NCI-H146 treated with DMSO at 0.1 percent for 48 hours (cell line): ENCODE data around the gene EPS8L1.
"Not testable (repeated sequence)": the region's sequence is repeated elsewhere in the genome, so short reads cannot be mapped to it uniquely, and the experiment has no call there.

Source experiments
- DNase-seq: peaks from one replicate; lab custom pipeline; 2025; ENCODE audit not compliant: unreplicated experiment; lab: John Stamatoyannopoulos, UW

EPS8L1 gene

DNA sequence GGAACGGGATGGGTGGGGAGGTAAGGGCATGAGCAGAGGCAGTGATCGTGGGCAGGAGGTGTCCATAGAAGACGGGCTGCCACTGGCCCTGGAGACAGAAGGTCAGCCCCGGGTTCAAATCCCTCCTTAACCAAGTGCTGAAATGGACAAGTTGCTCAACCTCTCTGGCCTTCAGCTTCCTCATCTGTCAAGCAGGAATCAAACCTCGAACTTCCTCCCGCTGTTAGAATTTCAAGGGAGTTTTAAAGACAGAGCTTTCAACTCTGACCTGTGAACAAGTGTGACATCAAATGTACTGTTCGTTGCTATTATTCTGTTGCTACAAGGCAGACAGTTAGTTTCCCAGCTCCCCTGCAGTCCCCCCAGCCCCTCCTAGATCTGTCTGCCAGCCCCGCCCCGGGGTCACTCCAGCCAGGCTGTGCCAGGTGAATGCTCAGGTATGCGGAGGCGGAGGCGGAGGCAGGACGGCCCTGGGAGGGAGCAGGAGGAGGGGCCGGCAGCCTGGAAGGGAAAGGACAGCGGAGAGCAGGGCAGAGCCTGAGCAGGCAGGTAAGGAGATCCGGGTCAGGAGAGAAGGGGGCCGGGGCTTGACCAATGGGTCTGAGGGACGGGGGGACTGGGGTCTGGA lies at the start of gene EPS8L1:
Gene EPS8L1 (plus strand): TSS at position 499 of the 628 bp plus-strand sequence. CDS start 576 bp downstream, outside the sequence.
- DNase-seq = peak; percentile 6

DNA sequence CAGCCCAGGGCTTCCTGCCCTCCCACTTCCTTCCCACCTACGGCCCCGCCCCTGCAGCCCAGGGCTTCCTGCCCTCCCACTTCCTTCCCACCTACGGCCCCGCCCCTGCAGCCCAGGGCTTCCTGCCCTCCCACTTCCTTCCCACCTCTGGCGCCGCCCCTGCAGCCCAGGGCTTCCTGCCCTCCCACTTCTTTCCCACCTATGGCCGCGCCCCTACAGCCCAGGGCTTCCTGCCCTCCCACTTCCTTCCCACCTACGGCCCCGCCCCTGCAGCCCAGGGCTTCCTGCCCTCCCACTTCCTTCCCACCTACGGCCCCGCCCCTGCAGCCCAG lies 48.6 kb upstream of the EPS8L1 start:
- DNase-seq = not testable (repeated sequence)

DNA sequence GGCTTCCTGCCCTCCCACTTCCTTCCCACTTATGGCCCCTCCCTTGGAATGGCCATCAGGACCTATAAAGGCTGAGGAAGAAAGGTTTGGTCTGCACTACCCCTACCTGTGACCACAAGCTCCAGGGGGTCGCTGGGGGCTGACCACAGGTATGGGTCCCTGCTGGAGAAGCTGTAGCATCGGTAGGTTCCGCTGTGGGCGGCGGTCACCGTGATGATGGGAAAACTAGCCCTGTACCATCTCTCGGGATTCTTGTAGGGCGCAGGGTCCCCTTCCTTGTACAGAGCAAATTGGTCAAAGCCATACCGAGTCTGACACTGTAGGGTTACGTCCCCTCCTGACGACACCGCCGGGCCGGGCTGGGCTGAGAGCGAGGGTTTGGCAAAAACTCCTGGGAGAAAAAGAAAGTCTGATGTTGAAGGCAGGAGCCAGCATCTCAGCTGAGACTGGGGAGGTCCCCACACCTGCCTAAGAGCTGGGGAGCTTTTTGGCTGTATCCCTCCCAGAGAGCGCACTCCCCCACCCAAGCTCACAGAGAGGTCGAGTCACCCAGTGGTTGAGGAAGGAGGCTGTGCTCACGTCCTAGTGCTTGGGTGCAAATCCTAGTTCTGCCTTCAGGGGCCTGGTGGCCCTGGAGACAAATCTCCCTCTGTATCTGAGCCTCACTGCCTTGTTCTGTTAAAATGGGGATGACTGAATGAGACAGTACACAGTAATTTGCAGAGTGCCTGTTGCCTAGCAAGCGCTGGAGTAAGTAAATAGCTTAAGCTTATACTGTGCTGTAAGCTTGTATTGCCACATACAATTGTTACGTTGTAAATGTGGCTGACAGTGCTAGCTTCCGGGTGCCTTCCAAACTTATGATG lies 48.0 kb upstream of the EPS8L1 start:
- no peak for DNase-seq

DNA sequence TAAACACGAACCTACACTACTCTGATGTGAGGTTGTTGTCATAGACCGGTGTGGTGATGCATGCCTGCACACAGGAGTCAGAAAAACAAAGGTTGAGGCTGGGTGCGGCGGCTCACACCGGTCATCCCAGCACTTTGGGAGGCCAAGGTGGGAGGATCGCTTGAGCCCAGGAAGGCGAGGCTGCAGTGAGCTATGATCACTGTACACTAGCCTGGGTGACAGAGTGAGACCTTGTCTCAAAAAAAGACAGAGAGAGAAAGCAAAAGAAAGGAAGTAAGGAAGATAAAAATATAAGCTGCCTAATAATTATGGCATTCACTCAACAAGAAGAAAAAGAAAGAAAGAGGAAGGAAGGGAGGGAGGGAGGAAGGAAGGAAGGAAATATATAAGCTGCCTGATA lies 46.9 kb upstream of the EPS8L1 start:
- DNase-seq = no peak

DNA sequence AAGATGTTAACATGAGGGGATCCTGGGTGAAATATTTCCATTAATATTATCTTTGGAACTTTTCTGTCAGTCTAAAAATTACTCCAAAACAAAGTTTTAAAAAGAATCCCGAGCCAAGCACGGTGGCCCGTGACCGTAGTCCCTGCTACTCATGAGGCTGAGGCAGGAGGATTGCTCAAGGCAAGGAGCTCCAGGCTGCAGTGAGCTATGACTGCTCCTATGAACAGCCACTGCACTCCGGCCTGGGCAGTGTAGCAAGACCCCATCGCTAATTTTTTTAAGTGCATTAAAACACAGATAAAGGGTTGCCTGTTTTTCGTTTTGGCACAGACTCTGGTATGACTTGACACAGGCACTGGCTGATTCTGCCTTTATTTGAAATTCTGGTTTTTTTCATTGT lies 44.5 kb upstream of the EPS8L1 start:
- no peak for DNase-seq

DNA sequence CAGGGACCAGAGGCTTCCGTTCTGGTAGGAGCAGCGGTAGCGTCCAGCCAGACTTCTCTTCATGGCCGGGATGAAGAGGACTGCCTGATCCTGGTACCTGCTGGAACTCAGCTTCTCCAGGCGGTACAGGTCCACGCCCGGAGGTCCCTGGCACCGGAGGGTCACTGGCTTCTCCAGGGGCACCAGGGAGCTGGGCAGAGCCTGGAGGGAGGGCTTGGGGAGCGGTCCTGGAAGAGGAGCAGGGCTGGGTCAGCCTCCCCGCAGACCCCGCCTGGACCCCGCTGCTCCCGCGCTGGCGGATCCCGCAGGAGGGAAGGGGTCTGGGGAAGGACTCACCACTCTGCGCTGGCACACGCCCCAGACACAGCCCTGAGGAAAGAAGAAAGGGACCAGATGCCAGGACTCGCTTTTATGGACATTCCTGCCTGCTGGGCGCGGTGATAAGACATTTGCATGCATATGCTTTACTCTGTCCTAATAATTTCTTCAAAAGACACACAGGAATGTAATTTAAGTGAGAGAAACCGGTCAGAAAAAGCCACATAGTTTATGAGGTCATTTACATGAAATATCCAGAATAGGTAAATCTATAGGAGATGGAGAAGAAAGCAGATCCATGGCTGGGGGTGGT lies 43.4 kb upstream of the EPS8L1 start:
- DNase-seq = no peak

DNA sequence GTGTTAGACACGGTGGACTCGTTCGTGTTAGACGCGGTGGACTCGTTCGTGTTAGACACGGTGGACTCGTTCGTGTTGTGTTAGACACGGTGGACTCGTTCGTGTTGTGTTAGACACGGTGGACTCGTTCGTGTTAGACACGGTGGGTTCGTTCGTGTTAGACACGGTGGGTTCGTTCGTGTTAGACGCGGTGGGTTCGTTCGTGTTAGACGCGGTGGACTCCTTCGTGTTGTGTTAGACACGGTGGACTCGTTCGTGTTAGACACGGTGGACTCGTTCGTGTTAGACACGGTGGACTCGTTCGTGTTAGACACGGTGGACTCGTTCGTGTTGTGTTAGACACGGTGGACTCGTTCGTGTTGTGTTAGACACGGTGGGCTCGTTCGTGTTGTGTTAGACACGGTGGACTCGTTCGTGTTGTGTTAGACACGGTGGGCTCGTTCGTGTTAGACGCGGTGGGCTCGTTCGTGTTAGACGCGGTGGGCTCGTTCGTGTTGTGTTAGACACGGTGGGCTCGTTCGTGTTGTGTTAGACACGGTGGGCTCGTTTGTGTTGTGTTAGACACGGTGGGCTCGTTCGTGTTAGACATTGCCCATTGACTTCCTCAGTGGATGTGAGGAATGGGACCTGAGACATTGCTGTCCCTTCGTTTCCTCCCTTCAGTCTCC lies 42.6 kb upstream of the EPS8L1 start:
- not testable (repeated sequence) for DNase-seq

DNA sequence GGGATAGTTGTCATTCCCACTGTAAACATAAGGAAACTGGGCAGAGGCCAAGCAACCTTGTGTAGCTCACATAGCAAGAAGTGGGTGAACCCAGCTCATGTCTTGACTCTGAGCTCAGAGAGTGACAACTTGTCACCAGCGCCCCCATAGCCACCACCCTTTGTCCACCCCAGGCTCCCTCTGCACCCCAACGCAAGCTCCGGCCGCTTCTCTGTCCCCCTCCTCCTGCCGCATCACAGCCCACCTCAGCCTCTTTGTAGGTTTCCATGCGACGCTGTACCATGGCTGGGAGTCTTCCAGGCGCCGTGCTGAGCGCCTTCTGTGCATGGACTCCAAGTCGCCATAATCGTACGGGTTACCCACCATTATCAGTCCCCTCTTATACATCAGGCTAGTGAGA lies 40.9 kb upstream of the EPS8L1 start:
- no peak for DNase-seq

DNA sequence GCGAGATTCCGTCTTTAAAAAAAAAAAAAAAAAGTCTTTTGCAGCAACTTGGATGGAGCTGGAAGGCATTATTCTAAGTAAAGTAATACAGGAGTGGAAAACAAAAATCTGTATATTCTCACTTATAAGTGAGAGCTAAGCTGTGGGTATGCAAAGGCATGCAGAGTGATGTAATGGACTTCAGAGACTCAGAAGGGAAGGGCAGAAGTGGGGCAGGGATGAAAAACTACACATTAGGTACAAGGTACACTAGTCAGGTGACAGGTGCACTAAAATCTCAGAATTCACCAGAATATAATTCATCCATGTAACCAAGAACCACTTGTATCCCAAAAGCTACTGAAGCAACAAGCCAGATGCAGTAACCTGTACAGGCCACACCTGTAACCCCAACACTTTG lies 39.6 kb upstream of the EPS8L1 start:
- no peak for DNase-seq

DNA sequence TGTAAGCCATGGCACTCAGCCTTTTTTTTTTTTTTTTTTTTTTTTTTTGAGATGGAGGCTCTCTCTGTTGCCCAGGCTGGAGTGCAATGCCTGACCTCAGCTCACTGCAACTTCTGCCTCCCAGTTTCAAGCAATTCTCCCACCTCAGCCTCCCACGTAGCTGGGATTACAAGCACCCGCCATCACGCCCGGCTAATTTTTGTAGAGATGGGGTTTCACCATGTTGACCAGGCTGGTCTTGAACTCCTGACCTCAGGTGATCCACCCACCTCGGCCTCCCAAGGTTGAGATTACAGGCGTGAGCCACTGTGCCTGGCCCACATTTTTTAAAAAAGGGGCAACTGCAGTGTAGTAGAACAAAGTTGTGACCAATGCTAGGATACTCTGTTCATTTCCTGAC lies 38.1 kb upstream of the EPS8L1 start:
- DNase-seq = not testable (repeated sequence)

DNA sequence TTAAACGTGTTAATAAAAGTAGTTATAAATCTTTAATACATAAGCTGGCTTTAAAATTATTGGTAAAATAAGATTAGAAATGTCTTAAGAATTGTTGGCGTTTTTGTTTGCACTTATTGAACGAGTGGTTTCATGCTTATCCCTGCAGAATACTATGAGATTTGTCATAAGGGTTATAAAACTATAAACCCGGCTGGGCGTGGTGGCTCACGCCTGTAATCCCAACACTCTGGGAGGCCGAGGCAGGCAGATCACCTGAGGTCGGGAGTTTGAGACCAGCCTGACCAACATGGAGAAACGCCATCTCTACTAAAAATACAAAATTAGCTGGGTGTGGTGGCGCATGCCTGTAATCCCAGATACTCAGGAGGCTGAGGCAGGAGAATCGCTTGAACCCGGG lies 35.0 kb upstream of the EPS8L1 start:
- DNase-seq = not testable (repeated sequence)

DNA sequence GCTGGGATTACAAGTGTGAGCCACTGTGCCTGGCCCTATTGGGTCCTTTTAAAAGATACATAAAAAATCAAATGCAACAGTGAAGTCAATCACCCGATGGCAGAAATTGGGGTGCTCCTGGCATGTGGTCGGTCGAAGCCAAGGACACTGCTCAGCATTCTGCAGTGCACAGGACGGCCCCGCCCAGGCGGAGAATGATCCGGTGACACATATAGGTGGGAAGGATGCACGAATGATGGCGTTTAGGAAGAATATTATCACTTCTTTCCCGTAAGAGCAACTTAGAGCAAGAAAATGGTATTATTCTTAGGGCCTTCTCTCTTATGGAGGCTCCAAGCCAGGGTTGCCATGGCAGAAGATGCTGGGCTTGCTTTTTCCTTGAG lies 34.4 kb upstream of the EPS8L1 start:
- DNase-seq = no peak

DNA sequence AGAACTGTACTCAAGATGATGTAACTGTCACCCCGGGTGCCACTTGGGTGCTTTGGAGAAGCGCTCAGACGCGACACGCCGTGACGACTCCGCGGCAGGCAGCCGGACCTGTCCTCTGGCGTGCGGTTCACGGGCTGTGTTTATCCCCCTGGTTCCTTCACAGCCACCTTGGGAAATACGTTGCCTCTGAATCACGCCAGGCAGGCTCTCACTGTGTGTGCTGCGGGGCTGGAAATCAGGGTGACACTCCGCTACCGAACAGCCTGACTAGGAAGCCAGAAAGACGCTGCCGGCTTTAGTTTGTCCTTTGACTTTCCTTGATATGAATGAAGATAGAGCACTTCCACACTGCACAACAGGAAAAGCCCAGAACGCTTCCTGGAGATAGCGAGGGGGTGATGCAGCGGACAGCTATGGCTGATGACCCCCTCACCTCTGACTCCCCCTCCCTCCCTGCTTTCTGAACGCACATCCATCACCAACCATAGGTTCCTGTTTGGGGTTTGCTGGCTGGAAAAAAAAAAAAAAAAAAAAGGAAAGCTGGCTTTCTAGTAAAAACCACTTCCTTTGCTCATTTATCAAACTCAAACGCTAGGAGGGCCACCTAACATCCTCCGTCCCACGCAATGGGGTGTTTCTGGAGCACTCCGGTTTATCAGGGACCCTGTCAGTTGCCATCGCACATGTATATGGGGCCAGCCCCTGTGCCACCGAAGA lies 33.9 kb upstream of the EPS8L1 start:
- no peak for DNase-seq

DNA sequence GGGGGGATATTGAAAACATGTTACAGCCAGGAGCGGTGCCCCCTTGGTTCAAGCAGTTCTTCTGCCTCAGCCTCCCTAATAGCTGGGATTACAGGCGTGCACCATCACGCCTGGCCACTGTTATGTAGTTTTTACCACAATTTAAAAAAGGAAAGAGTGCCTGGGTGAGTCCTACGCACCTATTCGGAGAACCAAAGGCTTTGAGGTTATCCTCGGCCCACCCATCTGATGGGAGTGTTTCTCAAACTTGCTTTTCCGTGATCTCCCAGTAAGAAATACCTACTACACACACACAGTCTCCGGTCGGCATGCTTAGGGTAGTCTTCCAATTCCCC lies 33.4 kb upstream of the EPS8L1 start:
- no peak for DNase-seq

DNA sequence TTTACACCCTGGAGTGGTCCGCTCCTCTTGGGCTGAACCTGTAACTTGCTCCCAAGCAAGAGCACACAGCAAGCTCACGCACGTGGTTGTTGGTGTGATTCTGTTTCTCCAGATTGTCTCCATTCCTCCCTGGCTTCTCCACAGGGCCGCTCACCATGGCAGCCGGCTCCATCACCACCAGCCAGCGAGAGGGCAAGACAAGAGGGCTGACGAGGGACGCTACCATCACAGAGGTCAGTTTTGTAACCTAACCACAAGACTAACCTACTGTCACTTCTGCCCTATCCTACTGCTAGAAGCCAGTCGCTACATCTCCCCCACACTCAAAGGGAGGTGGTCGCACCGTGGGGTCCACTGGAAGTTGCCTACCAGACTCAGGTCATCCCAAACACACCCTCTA lies 33.0 kb upstream of the EPS8L1 start:
- DNase-seq = no peak

DNA sequence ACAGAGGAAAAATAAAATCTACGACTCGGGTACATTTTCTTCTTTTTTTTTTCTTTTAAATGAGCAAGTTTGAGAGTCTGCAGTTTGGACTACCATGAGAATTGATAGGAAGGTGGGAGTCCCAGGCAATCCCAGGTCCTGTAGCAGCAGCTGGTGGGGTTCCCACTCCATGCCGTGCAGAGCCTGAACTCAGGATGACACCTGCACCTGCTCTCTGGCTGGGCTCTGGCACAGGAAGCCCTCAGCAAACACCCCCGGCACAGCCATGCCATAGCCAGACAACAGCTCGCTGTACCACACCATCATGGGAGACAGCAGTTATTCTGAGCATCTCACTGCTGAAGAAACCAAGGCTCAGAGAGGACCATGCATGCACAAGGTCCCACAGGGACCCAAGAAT lies 31.4 kb upstream of the EPS8L1 start:
- DNase-seq = no peak

DNA sequence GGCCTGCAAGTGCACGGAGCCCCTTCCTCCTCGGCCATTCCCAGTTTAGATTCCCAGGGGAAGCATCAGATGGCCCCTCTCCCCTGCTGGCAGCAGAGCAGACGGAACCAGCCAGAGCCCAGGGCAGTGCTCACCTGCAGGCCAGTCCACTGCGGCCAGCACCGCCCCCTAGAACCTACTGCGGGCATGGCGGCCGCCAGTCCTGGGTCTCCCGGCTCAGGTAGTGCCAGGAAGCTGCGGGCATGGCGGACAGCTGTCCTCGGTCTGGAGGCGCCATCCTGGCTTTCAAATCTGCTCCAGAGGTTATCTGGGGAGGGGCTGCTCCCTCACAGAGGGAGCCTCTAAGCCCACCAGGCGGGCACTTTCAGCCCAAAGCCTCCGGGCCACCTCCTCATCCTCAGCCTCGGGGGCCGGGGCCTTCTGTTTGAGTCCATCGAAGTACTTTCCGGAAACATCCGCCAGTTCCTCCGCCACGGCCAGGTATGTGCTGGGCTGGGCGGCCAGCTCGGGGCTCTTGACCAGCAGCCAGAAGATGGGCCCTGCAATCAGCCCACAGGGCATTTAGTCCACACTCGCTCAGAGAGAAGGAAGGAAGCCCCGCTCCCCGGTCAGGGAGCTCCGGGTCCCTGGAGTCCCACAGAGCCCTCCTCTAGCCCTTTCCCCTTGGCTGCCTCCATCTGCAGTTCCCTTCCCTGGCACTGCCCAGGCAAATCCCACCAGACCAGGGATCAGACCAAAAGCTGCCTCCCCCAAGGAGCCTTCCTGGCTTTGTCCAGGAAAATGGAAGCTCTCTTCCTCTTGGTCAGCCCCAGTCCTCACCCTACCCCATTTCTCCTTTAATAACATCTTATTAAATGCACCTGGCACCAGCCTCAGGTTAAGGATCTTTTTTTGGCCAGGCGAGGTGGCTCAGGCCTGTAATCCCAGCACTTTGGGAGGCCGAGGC lies 30.6 kb upstream of the EPS8L1 start:
- DNase-seq = no peak

DNA sequence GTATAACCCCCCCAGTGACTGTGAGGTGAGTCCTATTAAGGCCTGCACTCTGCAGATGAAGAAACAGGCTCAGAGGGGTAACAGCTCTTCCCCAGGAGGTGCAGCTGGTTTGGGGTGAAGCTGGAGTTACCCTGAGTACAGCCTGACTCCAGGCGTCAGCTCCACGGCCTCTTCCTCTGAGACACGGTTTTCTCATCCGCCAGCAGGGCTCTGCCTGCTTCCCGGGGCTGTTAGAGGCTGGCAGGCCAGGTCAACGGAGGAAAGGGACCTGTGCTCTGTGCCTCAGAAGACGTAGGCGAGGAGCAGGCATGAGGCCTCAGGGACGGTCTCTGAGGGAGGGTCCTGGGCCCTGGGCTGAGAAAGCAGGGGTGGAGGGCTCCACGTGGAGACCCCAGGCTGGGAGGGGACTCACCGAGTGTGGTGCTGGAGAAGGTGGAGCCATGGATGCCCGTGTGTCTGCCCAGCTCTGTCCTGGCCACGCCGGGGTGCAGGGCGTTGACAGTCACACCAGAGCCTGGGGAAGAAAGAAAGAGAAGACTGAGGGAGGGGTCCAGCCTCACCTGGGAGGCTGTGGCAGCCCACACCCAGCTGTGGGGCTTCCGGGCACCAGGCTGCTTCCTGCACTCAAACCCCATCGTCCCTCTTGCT lies 28.6 kb upstream of the EPS8L1 start:
- no peak for DNase-seq

DNA sequence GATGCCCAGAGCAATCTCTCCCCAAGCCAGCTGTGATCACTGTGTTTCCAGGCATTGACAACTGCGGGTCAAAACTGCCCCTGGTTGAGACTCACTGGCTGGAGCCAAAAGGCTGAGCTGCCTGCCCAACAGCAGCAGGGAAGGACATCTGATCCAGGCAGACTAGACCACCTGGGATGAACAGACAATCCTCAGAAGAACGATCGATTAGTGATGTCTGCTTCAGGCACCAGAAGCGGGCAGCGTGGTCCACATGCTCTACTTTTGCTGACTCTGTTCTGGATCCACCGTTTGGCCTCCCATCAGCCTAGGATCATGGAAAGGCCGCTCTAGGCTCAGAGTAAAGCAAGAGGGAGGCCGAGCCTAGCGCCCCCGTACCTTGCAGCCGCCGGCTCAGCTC lies 27.7 kb upstream of the EPS8L1 start:
- no peak for DNase-seq

DNA sequence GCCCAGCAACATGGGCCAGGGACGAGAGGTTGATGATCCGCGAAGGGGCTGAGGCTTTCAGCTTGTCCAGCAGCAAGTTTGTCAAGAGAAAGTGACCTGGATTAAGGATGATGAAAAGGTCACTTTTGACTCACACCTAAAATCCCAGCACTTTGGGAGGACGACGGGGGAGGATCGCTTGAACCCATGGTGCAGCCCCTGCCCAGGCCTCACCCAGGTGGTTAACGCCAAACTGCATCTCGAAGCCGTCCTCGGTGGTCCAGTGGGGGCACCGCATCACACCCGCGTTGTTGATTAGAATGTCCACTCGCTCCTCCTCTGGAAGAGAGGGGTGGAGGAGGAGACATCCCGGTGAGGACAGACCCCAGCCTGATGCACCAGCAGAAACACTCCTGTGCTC lies 27.2 kb upstream of the EPS8L1 start:
- DNase-seq = no peak
